K562 (cell line): ENCODE measurements around the gene ANKS1B. TPM values are rescaled to one million over a fixed set of nuclear protein-coding genes. Genes with fewer than 3 reads are reported as not detected.

Experiments
- ATAC-seq: fragments of 200-7000 bp; cut with Tn5 transposase; 3 replicates; pipeline ENCODE4 v1.9.1; 2020; ENCODE audit warnings: moderate library complexity
- BruUV-seq: library from RNA; stranded (reverse); fragments of 400-500 nt; replicated peaks from 2 replicates; lab custom pipeline; 2021; lab: Mats Ljungman, UMichigan
- CTCF ChIA-PET: fragments of 300-600 bp; formaldehyde crosslinking; extraction: SDS; loops from one replicate; lab custom pipeline; 2021; ENCODE audit warnings: low intra/inter-chr PET ratio; lab: Yijun Ruan, JAX
- POLR2A ChIA-PET: fragments of 300-600, 350-650 bp; sonication (Branson Sonifier 250); formaldehyde crosslinking; extraction: SDS; loops from one replicate; lab custom pipeline; 2021; ENCODE audit warnings: antibody characterized with exemption, inconsistent platforms; lab: Yijun Ruan, JAX
- DNase-seq, 4 experiments: peaks; one replicate each; pipeline versions ENCODE4 v3.0.0 to v3.0.0-alpha.2; 2011 to 2018; ENCODE audit warnings: low spot score in 3 of 4, mixed read lengths in 3 of 4; ENCODE audit errors: extremely low read depth in 1 of 4
- FAIRE-seq: peaks from 2 replicates; lab custom pipeline; 2011; peaks lifted over from hg19 to GRCh38; lab: Jason Lieb, UNC
- H2AFZ ChIP-seq: 2 replicates; pipeline ENCODE4 v1.6.0; 2011; ENCODE audit warnings: low read depth, low read length, control low read depth, inconsistent platforms
- H3K27ac ChIP-seq: fragments of 200-600 bp; 3 replicates; pipeline ENCODE4 v1.8.0; 2011; ENCODE audit warnings: low read depth, mild to moderate bottlenecking, control low read depth, inconsistent platforms, low read length, moderate library complexity, mixed read lengths; ENCODE audit errors: extremely low read depth
- H3K27me3 ChIP-seq, 2 experiments: fragments of 300-600 bp in 1 of 2; 2 replicates in 1 of 2; 3 replicates in 1 of 2; pipeline versions ENCODE4 v1.6.0 to v1.8.0; 2011; ENCODE audit warnings: inconsistent platforms in 2 of 2, low read length in 2 of 2, mild to moderate bottlenecking in 1 of 2, mixed read lengths in 1 of 2, moderate library complexity in 1 of 2; ENCODE audit not compliant: control insufficient read depth in 2 of 2, insufficient read depth in 2 of 2
- H3K36me3 ChIP-seq: fragments of 300-600 bp; 3 replicates; pipeline ENCODE4 v1.8.0; 2011; ENCODE audit warnings: mild to moderate bottlenecking, low read length, inconsistent platforms; ENCODE audit not compliant: control insufficient read depth, insufficient read depth
- H3K4me1 ChIP-seq, 2 experiments: fragments of 200-600 bp in 1 of 2; replicated peaks in 1 of 2; 2 replicates in 1 of 2; 3 replicates in 1 of 2; pipeline versions ENCODE4 v1.5.1 to v1.8.0; 2011; ENCODE audit warnings: inconsistent platforms in 2 of 2, low read length in 2 of 2, mild to moderate bottlenecking in 1 of 2, mixed read lengths in 1 of 2, moderate library complexity in 1 of 2; ENCODE audit not compliant: control insufficient read depth in 2 of 2, insufficient read depth in 2 of 2
- H3K4me2 ChIP-seq: 2 replicates; pipeline ENCODE4 v1.6.1; 2011; ENCODE audit warnings: low read length, control low read depth, inconsistent platforms, mixed read lengths; ENCODE audit not compliant: insufficient read depth
- H3K4me3 ChIP-seq: fragments of 200-600 bp; sonication (generic), shearing (Covaris generic); 2 replicates; pipeline ENCODE4 v1.5.1; 2016; ENCODE audit warnings: control low read depth, inconsistent platforms
- H3K79me2 ChIP-seq: fragments of 200-600 bp; 3 replicates; pipeline ENCODE4 v1.8.0; 2011; ENCODE audit warnings: low read length, inconsistent platforms; ENCODE audit not compliant: control insufficient read depth, insufficient read depth
- H3K9ac ChIP-seq, 2 experiments: 2 replicates each; pipeline versions ENCODE4 v1.6.0 to v1.6.1; 2011; ENCODE audit warnings: low read depth in 2 of 2, low read length in 2 of 2, control low read depth in 1 of 2, inconsistent platforms in 1 of 2, mild to moderate bottlenecking in 1 of 2, mixed read lengths in 1 of 2; ENCODE audit not compliant: insufficient read depth in 1 of 2
- H3K9me1 ChIP-seq: one replicate; pipeline ENCODE4 v1.6.0; 2011; ENCODE audit warnings: inconsistent platforms, mild to moderate bottlenecking, low read length, moderate library complexity; ENCODE audit not compliant: control insufficient read depth, insufficient read depth
- H3K9me3 ChIP-seq: replicated peaks from 2 replicates; pipeline ENCODE4 v1.5.1; 2011; ENCODE audit warnings: low read depth, low read length, inconsistent platforms; ENCODE audit not compliant: control insufficient read depth, insufficient read depth
- H4K20me1 ChIP-seq: replicated peaks from 2 replicates; pipeline ENCODE4 v1.6.1; 2011; ENCODE audit warnings: low read length, inconsistent platforms, mixed read lengths; ENCODE audit not compliant: control insufficient read depth, insufficient read depth
- MYC ChIP-seq, 2 experiments: fragments of 250-450 bp in 1 of 2; sonication (Bioruptor Pico) in 1 of 2; IDR thresholded peaks; 2 replicates each; pipeline versions ENCODE4 v1.5.1 to v1.6.1; 2012 to 2021; ENCODE audit warnings: low read depth in 2 of 2, borderline replicate concordance in 1 of 2, improper control_type of control experiment in 1 of 2, low read length in 1 of 2, mild to moderate bottlenecking in 1 of 2, moderate library complexity in 1 of 2
- NFATC3 ChIP-seq: fragments of 450-650 bp; IDR thresholded peaks from 2 replicates; pipeline ENCODE4 v1.6.1; 2017; ENCODE audit warnings: mild to moderate bottlenecking
- SMC3 ChIP-seq: conservative IDR thresholded peaks from 2 replicates; pipeline ENCODE4 v1.6.1; 2011; ENCODE audit warnings: low read depth, low read length, improper control_type of control experiment; ENCODE audit not compliant: insufficient read depth
- ZNF224 ChIP-seq: sonication (generic); formaldehyde crosslinking; IDR thresholded peaks from 2 replicates; pipeline ENCODE4 v1.8.0; 2022; ENCODE audit warnings: mild to moderate bottlenecking, missing genetic modification reagents
- ZNF407 ChIP-seq: fragments of 450-650 bp; IDR thresholded peaks from 2 replicates; pipeline ENCODE4 v1.6.1; 2016; ENCODE audit warnings: low read depth
- WGBS: fragments of 100-300 bp; shearing (Covaris generic); methylation state at CpG from one replicate; pipeline ENCODE4 v1.1.6; 2016; ENCODE audit warnings: low coverage, mixed read lengths; ENCODE audit not compliant: insufficient coverage; ENCODE audit errors: missing lambda C conversion rate; 5-methylcytosine and 5-hydroxymethylcytosine counted together
- in situ Hi-C: fragments of 300-500 bp; cut with MboI; formaldehyde crosslinking; loops from 4 replicates; pipeline ENCODE4 v1.15.0; 2018; ENCODE audit warnings: inconsistent platforms, mixed read lengths
- intact Hi-C: fragments of 100-400 bp; cut with micrococcal nuclease; formaldehyde crosslinking; loops from 2 replicates; pipeline ENCODE4 v1.14.2; 2022
- polyA plus RNA-seq, 8 experiments: library from polyadenylated mRNA; depleted of rRNA in 4 of 8; stranded (reverse) in 5 of 8; unstranded in 3 of 8; fragments of >200 nt; fragmentation: Nextera tagmentation in 2 of 8; fragmentation: Illumina TruSeq in 1 of 8; extraction: Ambion mirVana in 2 of 8; extraction: Trizol in 1 of 8; gene quantifications; 2 replicates each; pipeline versions ENCODE4 v1.2.1 to v1.2.3, GENCODE V29; 2011 to 2014; ENCODE audit warnings: inconsistent platforms in 1 of 8, missing spikeins in 1 of 8
- total RNA-seq, 7 experiments: library from RNA; depleted of rRNA in 6 of 7; stranded (reverse); fragments of >200 nt in 6 of 7; fragmentation: Illumina TruSeq in 2 of 7; extraction: Trizol in 2 of 7; gene quantifications; 2 replicates each; pipeline versions ENCODE4 v1.2.1 to v1.2.3, GENCODE V29; 2011 to 2021; ENCODE audit warnings: low replicate concordance in 1 of 7

ANKS1B gene
- total and polyA plus RNA-seq, 9 of the 15 experiments (the other 6 are each of a cell fraction or from before 2014, with no cell fraction given), result 0.04 to 0.47 (median 0.28) TPM; not detected in 4

DNA sequence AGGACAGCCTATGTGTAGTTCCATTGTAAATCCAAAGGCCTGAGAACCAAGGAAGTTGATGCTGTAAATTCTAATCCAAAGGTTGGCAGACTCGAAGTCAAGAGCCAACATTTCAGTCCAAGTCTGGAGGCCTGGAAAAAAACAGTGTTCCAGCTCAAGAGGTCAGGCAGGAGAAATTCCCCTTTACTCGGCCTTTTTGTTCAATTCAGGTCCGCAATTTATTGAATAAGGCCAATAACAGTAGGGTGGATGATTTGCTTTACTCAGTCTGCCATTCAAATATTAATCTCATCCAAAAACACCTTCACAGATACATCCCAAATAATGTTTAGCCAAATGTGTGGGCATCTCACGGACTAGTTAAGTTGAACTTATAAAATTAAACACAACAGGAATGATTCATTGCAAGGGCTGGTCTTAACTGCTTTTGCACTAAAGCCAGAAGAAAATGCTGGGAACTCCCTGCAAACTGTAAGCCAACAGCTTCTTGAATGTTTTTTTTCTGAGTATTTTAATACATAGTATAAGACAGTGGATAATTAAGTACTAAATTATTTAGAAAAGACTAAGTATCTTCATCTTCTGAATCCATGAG lies 534.6 kb downstream of the ANKS1B start:
- no peak overlapping the region for H2AFZ ChIP-seq
- no peak overlapping the region for H3K27ac ChIP-seq
- no peak overlapping the region for H3K9ac ChIP-seq
- BruUV-seq, result no TSS peak
- H3K4me1 ChIP-seq, result no peaks in the 10 kb centered on the region
- in situ Hi-C loops (no loop called here), intact Hi-C loops (no loop called here)
- no peaks in the 10 kb centered on the region for H3K79me2 ChIP-seq
- H3K9me1 ChIP-seq, result no peaks in the 10 kb centered on the region
- H4K20me1 ChIP-seq, result no peaks in the 10 kb centered on the region
- no peaks in the 10 kb centered on the region for H3K9me3 ChIP-seq
- H3K4me2 ChIP-seq, result no peak overlapping the region
- FAIRE-seq (no peak), DNase-seq (no peak), ATAC-seq (no peak)
- 2% methylated on average over 4 of the region's 4 CpGs for WGBS
- POLR2A ChIA-PET, result no interaction called here
- CTCF ChIA-PET, result no interaction called here
- no peaks in the 10 kb centered on the region for H3K27me3 ChIP-seq
- no peak overlapping the region for H3K4me3 ChIP-seq
- H3K36me3 ChIP-seq, result no peaks in the 10 kb centered on the region
- no peak for TF ChIP-seq ZNF224 (CRISPR knock-in tag)
- TF ChIP-seq NFATC3, result no peak
- TF ChIP-seq SMC3, result no peak
- no peak for TF ChIP-seq ZNF407
- TF ChIP-seq MYC (IDR thresholded peaks at IDR 0.05; ENCODE audit: low read depth, low read length), result no peak
- TF ChIP-seq MYC (CRISPR knock-in tag; IDR thresholded peaks at IDR 0.05; ENCODE audit: borderline replicate concordance, low read depth), result no peak
